NCI-H1694 (cell line): ENCODE data around the gene CR1.
"Not testable (repeated sequence)": the region's sequence is repeated elsewhere in the genome, so short reads cannot be mapped to it uniquely, and the experiment has no call there.

Experiments used
- DNase-seq: peaks from one replicate; lab custom pipeline; 2025; lab: John Stamatoyannopoulos, UW

CR1 gene

GRCh38 chr1:207589506-207589905 is 93.5 kb downstream of the CR1 start:
- DNase-seq = not testable (repeated sequence)

- DNase-seq = not testable (repeated sequence)
These were observed 95.2 kb downstream of the CR1 start for GRCh38 chr1:207591205-207591604.

GRCh38 chr1:207594095-207594494 is 98.1 kb downstream of the CR1 start:
- not testable (repeated sequence) for DNase-seq

GRCh38 chr1:207603777-207604176 is 107.8 kb downstream of the CR1 start:
- no peak for DNase-seq

GRCh38 chr1:207605444-207606361 is 109.7 kb downstream of the CR1 start:
- DNase-seq = no peak

GRCh38 chr1:207606362-207606755 is 110.4 kb downstream of the CR1 start:
- no peak for DNase-seq

- no peak for DNase-seq
These were observed 116.8 kb downstream of the CR1 start for GRCh38 chr1:207612762-207613161.

GRCh38 chr1:207619871-207620542 is 124.0 kb downstream of the CR1 start:
- peak; percentile 35 for DNase-seq

GRCh38 chr1:207620543-207620893 is 124.6 kb downstream of the CR1 start:
- DNase-seq = no peak

GRCh38 chr1:207625504-207626071 is 129.6 kb downstream of the CR1 start:
- not testable (repeated sequence) for DNase-seq

- no peak for DNase-seq
These were observed 131.0 kb downstream of the CR1 start for GRCh38 chr1:207626972-207627337.

GRCh38 chr1:207627496-207627895 is 131.5 kb downstream of the CR1 start:
- DNase-seq = no peak

GRCh38 chr1:207628776-207629175 is 132.8 kb downstream of the CR1 start:
- no peak for DNase-seq

GRCh38 chr1:207631137-207631536 is 135.2 kb downstream of the CR1 start:
- DNase-seq = no peak

GRCh38 chr1:207633226-207633625 is 137.3 kb downstream of the CR1 start:
- DNase-seq = no peak

- not testable (repeated sequence) for DNase-seq
These were observed 137.8 kb downstream of the CR1 start for GRCh38 chr1:207633699-207634289.

- not testable (repeated sequence) for DNase-seq
These were observed 138.3 kb downstream of the CR1 start for GRCh38 chr1:207634293-207634692.

- DNase-seq = not testable (repeated sequence)
These were observed 139.7 kb downstream of the CR1 start for GRCh38 chr1:207635569-207636186.

- DNase-seq = not testable (repeated sequence)
These were observed 142.7 kb downstream of the CR1 start for GRCh38 chr1:207638487-207639145.

GRCh38 chr1:207639362-207639761 is 143.4 kb downstream of the CR1 start:
- DNase-seq = not testable (repeated sequence)

GRCh38 chr1:207644166-207644851 is 148.4 kb downstream of the CR1 start:
- no peak for DNase-seq
